ENCODE measurements around the gene TMEM178A.
"Not testable (repeated sequence)": the region's sequence is repeated elsewhere in the genome, so short reads cannot be mapped to it uniquely, and the experiment has no call there.

TMEM178A gene

GRCh38 chr2:39649511-39649910, 16.2 kb upstream of the TMEM178A start:
- no peak for DNase-seq

GRCh38 chr2:39650468-39650867, 15.2 kb upstream of the TMEM178A start:
- no peak for DNase-seq

GRCh38 chr2:39656215-39656614, 9.5 kb upstream of the TMEM178A start:
- not testable (repeated sequence) for DNase-seq

- DNase-seq = no peak
Observed at GRCh38 chr2:39657287-39657937, 8.3 kb upstream of the TMEM178A start.

- no peak for DNase-seq
Observed at GRCh38 chr2:39658371-39658770, 7.3 kb upstream of the TMEM178A start.

- DNase-seq = no peak
Observed at GRCh38 chr2:39659765-39660611, 5.7 kb upstream of the TMEM178A start.

- DNase-seq = no peak
Observed at GRCh38 chr2:39660612-39661236, 5.0 kb upstream of the TMEM178A start.

GRCh38 chr2:39661826-39662225, 3.9 kb upstream of the TMEM178A start:
- no peak for DNase-seq

GRCh38 chr2:39663187-39663930, 2.4 kb upstream of the TMEM178A start:
- DNase-seq = no peak

GRCh38 chr2:39664232-39664887, 1.4 kb upstream of the TMEM178A start:
- DNase-seq = no peak

GRCh38 chr2:39664888-39665591, 677 bp upstream of the TMEM178A start:
- no peak for DNase-seq

GRCh38 chr2:39666491-39667101, 879 bp downstream of the TMEM178A start:
- no peak for DNase-seq

GRCh38 chr2:39667104-39667885, 1.6 kb downstream of the TMEM178A start:
- no peak for DNase-seq

GRCh38 chr2:39667886-39668276, 2.2 kb downstream of the TMEM178A start:
- no peak for DNase-seq

- DNase-seq = no peak
Observed at GRCh38 chr2:39668576-39669080, 2.9 kb downstream of the TMEM178A start.

- no peak for DNase-seq
Observed at GRCh38 chr2:39671604-39672003, 5.9 kb downstream of the TMEM178A start.

GRCh38 chr2:39673018-39673417, 7.3 kb downstream of the TMEM178A start:
- no peak for DNase-seq

- no peak for DNase-seq
Observed at GRCh38 chr2:39676342-39676741, 10.6 kb downstream of the TMEM178A start.

GRCh38 chr2:39678170-39678569, 12.5 kb downstream of the TMEM178A start:
- no peak for DNase-seq

GRCh38 chr2:39679805-39680204, 14.1 kb downstream of the TMEM178A start:
- DNase-seq = no peak
